GM12892 (cell line): Measurements from ENCODE around the gene PTPRQ.

Experiments
- POLR2A ChIP-seq: IDR thresholded peaks from 2 replicates; pipeline ENCODE4 v1.6.1; 2011; ENCODE audit warnings: low read depth, low read length, control low read depth
- POLR2AphosphoS5 ChIP-seq: IDR thresholded peaks from 2 replicates; pipeline ENCODE4 v1.6.1; 2011; ENCODE audit warnings: low read depth, low read length, control low read depth

- no peak for TF ChIP-seq POLR2AphosphoS5
- TF ChIP-seq POLR2A = no peak
Observed at GRCh38 chr12:80419644-80420043, 24.4 kb upstream of the PTPRQ start.
